Endothelial cell of umbilical vein (primary cell): Measurements from ENCODE around the gene RBM39. TPM values are rescaled to one million over a fixed set of nuclear protein-coding genes. Genes with fewer than 3 reads are reported as not detected.

Source experiments
- BruUV-seq: library from RNA; stranded (reverse); fragments of 400-500 nt; replicated peaks from 2 replicates; lab custom pipeline; 2021; lab: Mats Ljungman, UMichigan
- CTCF ChIA-PET: fragments of 300-600, 350-600 bp; sonication (Branson Sonifier 250); formaldehyde crosslinking; loops from one replicate; lab custom pipeline; 2021; ENCODE audit warnings: antibody characterized with exemption, inconsistent platforms; lab: Charles Lee
- POLR2A ChIA-PET: fragments of 300-600, 350-600 bp; sonication (Branson Sonifier 250); formaldehyde crosslinking; loops from one replicate; lab custom pipeline; 2021; ENCODE audit warnings: antibody characterized with exemption, inconsistent platforms; lab: Charles Lee
- DNase-seq: peaks from one replicate; pipeline ENCODE4 v3.0.0-alpha.2; 2011; ENCODE audit warnings: low read depth, low spot score
- FAIRE-seq: peaks from 2 replicates; lab custom pipeline; 2011; peaks lifted over from hg19 to GRCh38; lab: Jason Lieb, UNC
- H2AFZ ChIP-seq: 2 replicates; pipeline ENCODE4 v1.6.0; 2012; ENCODE audit warnings: low read depth, low read length, control low read depth, inconsistent platforms
- H3K27ac ChIP-seq: 2 replicates; pipeline ENCODE4 v1.5.1; 2011; ENCODE audit warnings: low read depth, mild to moderate bottlenecking, control low read depth, low read length, moderate library complexity; ENCODE audit not compliant: insufficient read depth
- H3K27me3 ChIP-seq, 2 experiments: 2 replicates each; pipeline versions ENCODE4 v1.6.0 to v1.6.1; 2011; ENCODE audit warnings: low read length in 2 of 2, mixed read lengths in 1 of 2; ENCODE audit not compliant: control insufficient read depth in 2 of 2, insufficient read depth in 2 of 2
- H3K36me3 ChIP-seq, 2 experiments: 2 replicates in 1 of 2; 3 replicates in 1 of 2; pipeline ENCODE4 v1.5.1; 2011; ENCODE audit warnings: low read length in 2 of 2, mild to moderate bottlenecking in 1 of 2, moderate library complexity in 1 of 2; ENCODE audit not compliant: control insufficient read depth in 2 of 2, insufficient read depth in 2 of 2; ENCODE audit errors: extremely low read depth in 1 of 2
- H3K4me1 ChIP-seq: 3 replicates; pipeline ENCODE4 v1.5.1; 2011; ENCODE audit warnings: mild to moderate bottlenecking, low read length; ENCODE audit not compliant: control insufficient read depth, insufficient read depth; ENCODE audit errors: extremely low read depth
- H3K4me2 ChIP-seq: 2 replicates; pipeline ENCODE4 v1.6.1; 2011; ENCODE audit warnings: low read length, control low read depth, mixed read lengths; ENCODE audit not compliant: insufficient read depth
- H3K4me3 ChIP-seq, 3 experiments: fragments of 200-600 bp in 1 of 3; sonication (generic), shearing (Covaris generic) in 1 of 3; replicated peaks in 1 of 3; 2 replicates each; pipeline ENCODE4 v1.5.1; 2011 to 2016; ENCODE audit warnings: control low read depth in 3 of 3, low read length in 3 of 3, mild to moderate bottlenecking in 2 of 3, inconsistent platforms in 1 of 3, low read depth in 1 of 3, moderate library complexity in 1 of 3; ENCODE audit not compliant: insufficient read depth in 1 of 3
- H3K79me2 ChIP-seq: 2 replicates; pipeline ENCODE4 v1.6.0; 2012; ENCODE audit warnings: low read length, inconsistent platforms; ENCODE audit not compliant: control insufficient read depth, insufficient read depth
- H3K9ac ChIP-seq: replicated peaks from 2 replicates; pipeline ENCODE3; 2011; ENCODE audit warnings: low read length, control low read depth; ENCODE audit not compliant: insufficient read depth; ENCODE audit errors: extremely low read depth
- H3K9me1 ChIP-seq: replicated peaks from 3 replicates; pipeline ENCODE4 v1.6.0; 2011; ENCODE audit warnings: mild to moderate bottlenecking, low read length; ENCODE audit not compliant: control insufficient read depth, insufficient read depth; ENCODE audit errors: extremely low read depth
- H3K9me3 ChIP-seq: replicated peaks from 2 replicates; pipeline ENCODE4 v1.5.1; 2012; ENCODE audit warnings: low read length, inconsistent platforms; ENCODE audit not compliant: control insufficient read depth, insufficient read depth
- H4K20me1 ChIP-seq: replicated peaks from 2 replicates; pipeline ENCODE3; 2011; ENCODE audit warnings: mild to moderate bottlenecking, low read length; ENCODE audit not compliant: control insufficient read depth, insufficient read depth; ENCODE audit errors: extremely low read depth
- EZH2 ChIP-seq: IDR thresholded peaks from 2 replicates; pipeline ENCODE4 v1.6.1; 2012; ENCODE audit warnings: borderline replicate concordance, low read depth, mild to moderate bottlenecking, moderate library complexity, low read length, inconsistent platforms; ENCODE audit not compliant: severe bottlenecking
- FOS ChIP-seq: IDR thresholded peaks from 2 replicates; pipeline ENCODE4 v1.6.1; 2011; ENCODE audit warnings: mild to moderate bottlenecking, low read length, moderate library complexity, borderline replicate concordance; ENCODE audit not compliant: insufficient read depth
- GATA2 ChIP-seq: IDR thresholded peaks from 2 replicates; pipeline ENCODE4 v1.7.0; 2011; ENCODE audit warnings: low read depth, mild to moderate bottlenecking, moderate library complexity, mixed read lengths, low read length; ENCODE audit not compliant: insufficient read length, insufficient read depth
- JUN ChIP-seq: IDR thresholded peaks from 2 replicates; pipeline ENCODE4 v1.6.1; 2011; ENCODE audit warnings: borderline replicate concordance, low read depth; ENCODE audit not compliant: insufficient read length, insufficient read depth
- MYC ChIP-seq: IDR thresholded peaks from one replicate; pipeline ENCODE4 v1.6.1; 2011; ENCODE audit warnings: mild to moderate bottlenecking, low read depth, low read length
- POLR2A ChIP-seq: IDR thresholded peaks from 2 replicates; pipeline ENCODE4 v1.6.1; 2012; ENCODE audit warnings: low read depth, mild to moderate bottlenecking, control low read depth, low read length
- POLR2AphosphoS5 ChIP-seq: IDR thresholded peaks from 2 replicates; pipeline ENCODE4 v1.6.1; 2012; ENCODE audit warnings: low read depth, mild to moderate bottlenecking, control low read depth, low read length, moderate library complexity; ENCODE audit not compliant: insufficient read depth
- dilution Hi-C: fragments of 300-500 bp; cut with MboI; formaldehyde crosslinking; loops from one replicate; pipeline ENCODE4 v1.15.0; 2019; ENCODE audit warnings: low sequenced_read_pairs; ENCODE audit not compliant: extremely low pct_ligation_motif_present
- intact Hi-C: fragments of 100-400 bp; cut with micrococcal nuclease; formaldehyde crosslinking; loops from one replicate; pipeline ENCODE4 v1.10.0; 2022
- polyA plus RNA-seq, 4 experiments: library from polyadenylated mRNA; depleted of rRNA in 3 of 4; stranded (reverse) in 3 of 4; unstranded in 1 of 4; fragments of >200 nt; gene quantifications; 2 replicates each; pipeline versions ENCODE4 v1.2.1 to v1.2.3, GENCODE V29; 2011 to 2012; ENCODE audit warnings: missing spikeins in 1 of 4
- total RNA-seq: library from RNA; stranded (reverse); gene quantifications from 2 replicates; pipeline ENCODE4 v1.2.3, GENCODE V29; 2021
- TF ChIP-seq, protein P1 (sequence below): IDR thresholded peaks from 2 replicates; pipeline ENCODE4 v1.6.1; 2011; ENCODE audit not compliant: insufficient read depth, insufficient read length
- TF ChIP-seq, protein P2 (sequence below), 2 donors: IDR thresholded peaks; 1 replicate in 1 of 2; 2 replicates in 1 of 2; pipeline ENCODE4 v1.5.1; 2011; ENCODE audit warnings: low read length in 2 of 2, mild to moderate bottlenecking in 2 of 2, moderate library complexity in 2 of 2, control low read depth in 1 of 2, inconsistent platforms in 1 of 2, low read depth in 1 of 2; ENCODE audit not compliant: insufficient read depth in 1 of 2; ENCODE audit errors: extremely low read depth in 1 of 2

RBM39 gene
- total and polyA plus RNA-seq, 2 donors (not counting 3 experiments of a cell fraction or from before 2014, with no cell fraction given) = 106 to 309 TPM

DNA sequence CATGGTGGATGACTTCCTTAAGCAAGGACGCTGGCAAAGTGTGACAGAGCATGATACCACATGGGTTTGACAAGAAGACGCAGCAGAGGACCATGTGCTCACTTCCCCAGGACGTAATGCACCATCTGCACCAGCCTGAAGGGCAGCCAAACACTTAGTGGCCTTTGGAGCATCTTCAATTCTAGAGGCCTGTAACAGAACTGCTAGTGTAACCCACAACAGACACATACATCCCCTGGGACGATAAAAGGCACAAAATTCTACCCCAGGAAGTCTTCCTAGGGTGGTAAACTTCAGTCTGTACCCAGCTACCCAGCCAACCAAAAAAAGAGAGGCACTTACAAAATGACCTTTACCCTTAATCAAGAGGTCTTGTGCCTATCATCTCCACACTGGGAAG, 68.2 kb downstream of the RBM39 start:
- POLR2A ChIA-PET = no interaction called here

More for the DNA sequence above, 68.2 kb downstream of the RBM39 start:
- no peaks in the 10 kb centered on the region for H3K9me1 ChIP-seq
- no peaks in the 10 kb centered on the region for H4K20me1 ChIP-seq
- no peaks in the 10 kb centered on the region for H3K27me3 ChIP-seq
- DNase-seq (no peak), FAIRE-seq (no peak)
- H2AFZ ChIP-seq = no peak overlapping the region
- CTCF ChIA-PET = interaction anchor here (1.2 to 1.4 kb wide), 3 partner anchors 8 to 9 kb away, joined by 3 to 4 read pairs (median 3); partner anchors contain the start of genes CPNE1 and RBM12
- no peak overlapping the region for H3K4me2 ChIP-seq
- TF ChIP-seq GATA2 (no peak), POLR2AphosphoS5 (no peak), JUN (no peak), FOS (no peak), EZH2 (no peak), MYC (no peak), POLR2A (no peak)
- TF ChIP-seq, protein P1, sequence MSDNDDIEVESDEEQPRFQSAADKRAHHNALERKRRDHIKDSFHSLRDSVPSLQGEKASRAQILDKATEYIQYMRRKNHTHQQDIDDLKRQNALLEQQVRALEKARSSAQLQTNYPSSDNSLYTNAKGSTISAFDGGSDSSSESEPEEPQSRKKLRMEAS = no peak
- TF ChIP-seq, protein P2, sequence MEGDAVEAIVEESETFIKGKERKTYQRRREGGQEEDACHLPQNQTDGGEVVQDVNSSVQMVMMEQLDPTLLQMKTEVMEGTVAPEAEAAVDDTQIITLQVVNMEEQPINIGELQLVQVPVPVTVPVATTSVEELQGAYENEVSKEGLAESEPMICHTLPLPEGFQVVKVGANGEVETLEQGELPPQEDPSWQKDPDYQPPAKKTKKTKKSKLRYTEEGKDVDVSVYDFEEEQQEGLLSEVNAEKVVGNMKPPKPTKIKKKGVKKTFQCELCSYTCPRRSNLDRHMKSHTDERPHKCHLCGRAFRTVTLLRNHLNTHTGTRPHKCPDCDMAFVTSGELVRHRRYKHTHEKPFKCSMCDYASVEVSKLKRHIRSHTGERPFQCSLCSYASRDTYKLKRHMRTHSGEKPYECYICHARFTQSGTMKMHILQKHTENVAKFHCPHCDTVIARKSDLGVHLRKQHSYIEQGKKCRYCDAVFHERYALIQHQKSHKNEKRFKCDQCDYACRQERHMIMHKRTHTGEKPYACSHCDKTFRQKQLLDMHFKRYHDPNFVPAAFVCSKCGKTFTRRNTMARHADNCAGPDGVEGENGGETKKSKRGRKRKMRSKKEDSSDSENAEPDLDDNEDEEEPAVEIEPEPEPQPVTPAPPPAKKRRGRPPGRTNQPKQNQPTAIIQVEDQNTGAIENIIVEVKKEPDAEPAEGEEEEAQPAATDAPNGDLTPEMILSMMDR (IDR thresholded peaks at IDR 0.05; ENCODE audit: extremely low read depth in 1 of 2, insufficient read depth in 1 of 2, low read depth in 1 of 2, low read length in 2 of 2) = no peak
- no peak overlapping the region for H3K9ac ChIP-seq
- intact Hi-C loops (no loop called here), dilution Hi-C loops (no loop called here)
- no peaks in the 10 kb centered on the region for H3K9me3 ChIP-seq
- no peaks in the 10 kb centered on the region for H3K79me2 ChIP-seq
- no peak overlapping the region for H3K4me3 ChIP-seq
- H3K27ac ChIP-seq = no peak overlapping the region
- BruUV-seq = no TSS peak
- no peaks in the 10 kb centered on the region for H3K4me1 ChIP-seq
- H3K36me3 ChIP-seq = peaks cover 3 to 11% of the 10 kb centered on the region in 2 experiments
